Neuronal stem cell (in vitro differentiated cells): Measurements from ENCODE around the gene RASGRF2.

ENCODE experiments used
- DNase-seq: peaks from one replicate; pipeline ENCODE4 v3.0.0-alpha.2; 2013; ENCODE audit warnings: low spot score
- H2AFZ ChIP-seq: one replicate; pipeline ENCODE4 v1.6.1; 2013; ENCODE audit warnings: mild to moderate bottlenecking, low read length, inconsistent platforms
- H2AK5ac ChIP-seq: 2 replicates; pipeline ENCODE4 v1.6.1; 2013; ENCODE audit warnings: low read depth, mild to moderate bottlenecking, inconsistent platforms, low read length, moderate library complexity, mixed read lengths
- H2BK120ac ChIP-seq: 2 replicates; pipeline ENCODE4 v1.6.1; 2013; ENCODE audit warnings: low read depth, mild to moderate bottlenecking, inconsistent platforms, low read length, moderate library complexity, mixed read lengths
- H2BK12ac ChIP-seq: one replicate; pipeline ENCODE4 v1.6.1; 2013; ENCODE audit warnings: low read length, inconsistent platforms
- H2BK15ac ChIP-seq: 2 replicates; pipeline ENCODE4 v1.6.1; 2013; ENCODE audit warnings: mild to moderate bottlenecking, low read length, inconsistent platforms, mixed read lengths
- H2BK5ac ChIP-seq: one replicate; pipeline ENCODE4 v1.6.1; 2013; ENCODE audit warnings: inconsistent platforms, mild to moderate bottlenecking, low read length, moderate library complexity
- H3K14ac ChIP-seq: one replicate; pipeline ENCODE4 v1.6.1; 2013; ENCODE audit warnings: low read length, inconsistent platforms
- H3K18ac ChIP-seq: 2 replicates; pipeline ENCODE4 v1.6.1; 2013; ENCODE audit warnings: low read length, inconsistent platforms
- H3K23ac ChIP-seq: 2 replicates; pipeline ENCODE4 v1.6.1; 2013; ENCODE audit warnings: low read depth, mild to moderate bottlenecking, mixed read lengths, low read length, inconsistent platforms; ENCODE audit not compliant: poor library complexity
- H3K27ac ChIP-seq: replicated peaks from 3 replicates; pipeline ENCODE4 v1.5.1; 2013; ENCODE audit warnings: low read length, inconsistent platforms
- H3K27me3 ChIP-seq, 3 experiments: 2 replicates each; pipeline ENCODE4 v1.6.1; 2013; ENCODE audit warnings: low read length in 3 of 3, mild to moderate bottlenecking in 2 of 3, inconsistent platforms in 1 of 3, low read depth in 1 of 3, mixed read lengths in 1 of 3, moderate library complexity in 1 of 3; ENCODE audit not compliant: control insufficient read depth in 3 of 3, insufficient read depth in 3 of 3
- H3K36me3 ChIP-seq, 2 donors: replicated peaks in 1 of 2; 2 replicates each; pipeline ENCODE4 v1.6.1; 2013; ENCODE audit warnings: low read length in 2 of 2; ENCODE audit not compliant: control insufficient read depth in 2 of 2, insufficient read depth in 2 of 2
- H3K4ac ChIP-seq: 2 replicates; pipeline ENCODE4 v1.6.1; 2013; ENCODE audit warnings: inconsistent platforms, mild to moderate bottlenecking, low read length, moderate library complexity
- H3K4me1 ChIP-seq, 2 donors: 1 replicate in 1 of 2; 2 replicates in 1 of 2; pipeline ENCODE4 v1.6.1; 2013; ENCODE audit warnings: low read length in 2 of 2, low read depth in 1 of 2; ENCODE audit not compliant: control insufficient read depth in 2 of 2, insufficient read depth in 1 of 2
- H3K4me2 ChIP-seq: one replicate; pipeline ENCODE4 v1.6.1; 2013; ENCODE audit warnings: mild to moderate bottlenecking, low read length, inconsistent platforms; ENCODE audit not compliant: insufficient read depth, poor library complexity, severe bottlenecking
- H3K4me3 ChIP-seq, 2 donors: 2 replicates each; pipeline ENCODE4 v1.5.1; 2013; ENCODE audit warnings: low read length in 2 of 2, mild to moderate bottlenecking in 2 of 2, inconsistent platforms in 1 of 2, moderate library complexity in 1 of 2
- H3K79me1 ChIP-seq: one replicate; pipeline ENCODE4 v1.6.1; 2013; ENCODE audit warnings: low read depth, mild to moderate bottlenecking, inconsistent platforms, low read length, moderate library complexity
- H3K9ac ChIP-seq: one replicate; pipeline ENCODE4 v1.6.1; 2013; ENCODE audit warnings: mild to moderate bottlenecking, low read depth, low read length, inconsistent platforms; ENCODE audit not compliant: poor library complexity
- H3K9me3 ChIP-seq, 2 donors: replicated peaks in 1 of 2; 2 replicates each; pipeline versions ENCODE3 to v1.6.1; 2013; ENCODE audit warnings: low read length in 2 of 2, mild to moderate bottlenecking in 2 of 2, inconsistent platforms in 1 of 2, low read depth in 1 of 2, mixed read lengths in 1 of 2, moderate library complexity in 1 of 2; ENCODE audit not compliant: control insufficient read depth in 2 of 2, insufficient read depth in 1 of 2
- H4K8ac ChIP-seq: one replicate; pipeline ENCODE4 v1.6.1; 2013; ENCODE audit warnings: low read depth, mild to moderate bottlenecking, inconsistent platforms, low read length, moderate library complexity
- H4K91ac ChIP-seq: one replicate; pipeline ENCODE4 v1.6.1; 2013; ENCODE audit warnings: low read length, low read depth, mild to moderate bottlenecking, inconsistent platforms; ENCODE audit not compliant: poor library complexity
- WGBS, 2 donors: extraction: QIAGEN DNeasy Blood & Tissue Kit; methylation state at CpG; one replicate each; pipeline ENCODE4 v1.1.7; 2013; ENCODE audit warnings: missing lambda C conversion rate in 2 of 2, mixed read lengths in 1 of 2; ENCODE audit not compliant: insufficient read length in 2 of 2, insufficient replicate concordance in 1 of 2; ENCODE audit errors: extremely low coverage in 2 of 2; 5-methylcytosine and 5-hydroxymethylcytosine counted together

RASGRF2 gene

GRCh38 chr5:81225463-81225862 lies 265.3 kb downstream of the RASGRF2 start:
- Histone ChIP-seq H3K18ac (no peak overlapping the region), H2AFZ (no peak overlapping the region), H3K4me3 (no peak overlapping the region), H2BK15ac (no peak overlapping the region), H3K27ac (no peak overlapping the region), H2AK5ac (no peak overlapping the region), H2BK5ac (no peak overlapping the region), H4K8ac (no peak overlapping the region), H3K79me1 (no peaks in the 10 kb centered on the region), H3K23ac (no peak overlapping the region), H2BK120ac (no peak overlapping the region), H3K4me2 (no peak overlapping the region), H2BK12ac (no peak overlapping the region), H3K9me3 (no peaks in the 10 kb centered on the region), H3K36me3 (no peaks in the 10 kb centered on the region), H3K14ac (no peak overlapping the region), H3K9ac (no peak overlapping the region), H3K27me3 (peaks cover 0 to 2% (median 0%) of the 10 kb centered on the region in 3 experiments), H4K91ac (no peak overlapping the region), H3K4ac (no peak overlapping the region), H3K4me1 (no peaks in the 10 kb centered on the region)
- no peak for DNase-seq
- WGBS, 2 donors, result 100% methylated on average over 1 of the region's 8 CpGs

DNA sequence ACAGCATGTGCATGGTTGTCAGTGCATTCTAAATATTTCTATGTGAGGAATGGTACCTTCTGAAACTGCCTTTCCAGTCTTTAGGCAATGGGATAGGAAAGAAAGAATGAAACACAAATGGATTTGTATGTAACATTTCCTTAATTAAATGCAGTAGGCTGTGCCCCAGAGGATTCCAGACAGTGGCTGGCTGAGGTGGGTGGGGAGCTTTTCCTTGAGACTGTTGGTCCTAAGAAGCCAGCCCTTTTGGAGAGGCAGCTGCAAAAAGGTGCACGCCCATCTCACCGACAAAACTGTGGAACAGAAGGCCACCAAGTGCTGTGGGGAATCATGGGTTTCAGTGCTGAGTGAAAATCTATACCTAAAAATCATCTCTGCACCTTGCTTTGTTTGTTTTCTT lies 266.1 kb downstream of the RASGRF2 start:
- Histone ChIP-seq H3K9ac (no peak overlapping the region), H2BK120ac (no peak overlapping the region), H3K4ac (no peak overlapping the region), H3K4me3 (no peak overlapping the region), H3K36me3 (no peaks in the 10 kb centered on the region), H3K27ac (no peak overlapping the region), H3K4me1 (no peaks in the 10 kb centered on the region), H3K9me3 (no peaks in the 10 kb centered on the region), H3K18ac (no peak overlapping the region), H4K8ac (no peak overlapping the region), H3K27me3 (peaks cover 0 to 2% (median 0%) of the 10 kb centered on the region in 3 experiments), H2AFZ (no peak overlapping the region), H3K4me2 (no peak overlapping the region), H2BK5ac (no peak overlapping the region), H4K91ac (no peak overlapping the region), H3K14ac (no peak overlapping the region), H2BK12ac (peak overlapping the region; percentile 4), H3K23ac (no peak overlapping the region), H2BK15ac (no peak overlapping the region), H2AK5ac (no peak overlapping the region), H3K79me1 (no peaks in the 10 kb centered on the region)
- DNase-seq, result no peak
- no CpG with 5 or more reads among the region's 2 CpGs for WGBS, 2 donors

GRCh38 chr5:81226949-81227348 lies 266.8 kb downstream of the RASGRF2 start:
- no peak overlapping the region for H2AK5ac ChIP-seq
- no CpG with 5 or more reads among the region's 1 CpG for WGBS, 2 donors
- H2BK120ac ChIP-seq, result no peak overlapping the region
- DNase-seq, result no peak
- no peak overlapping the region for H3K18ac ChIP-seq
- no peak overlapping the region for H3K14ac ChIP-seq
- H3K4me2 ChIP-seq, result no peak overlapping the region
- H2BK5ac ChIP-seq, result no peak overlapping the region
- H3K27me3 ChIP-seq, result peaks cover 0 to 2% (median 0%) of the 10 kb centered on the region in 3 experiments
- no peak overlapping the region for H4K91ac ChIP-seq
- no peak overlapping the region for H3K23ac ChIP-seq
- no peaks in the 10 kb centered on the region for H3K4me1 ChIP-seq
- no peak overlapping the region for H3K27ac ChIP-seq
- no peak overlapping the region for H3K4ac ChIP-seq
- no peaks in the 10 kb centered on the region for H3K36me3 ChIP-seq
- H4K8ac ChIP-seq, result no peak overlapping the region
- H3K4me3 ChIP-seq, result no peak overlapping the region
- no peak overlapping the region for H2BK15ac ChIP-seq
- no peak overlapping the region for H3K9ac ChIP-seq
- no peak overlapping the region for H2AFZ ChIP-seq
- no peak overlapping the region for H2BK12ac ChIP-seq
- H3K9me3 ChIP-seq, result no peaks in the 10 kb centered on the region
- H3K79me1 ChIP-seq, result no peaks in the 10 kb centered on the region

- DNase-seq, result no peak
- H3K4me1 ChIP-seq, result no peaks in the 10 kb centered on the region
- no peak overlapping the region for H2BK15ac ChIP-seq
- H2BK120ac ChIP-seq, result no peak overlapping the region
- no peak overlapping the region for H3K4ac ChIP-seq
- H4K91ac ChIP-seq, result no peak overlapping the region
- peaks cover 0 to 2% (median 0%) of the 10 kb centered on the region in 3 experiments for H3K27me3 ChIP-seq
- no peaks in the 10 kb centered on the region for H3K9me3 ChIP-seq
- WGBS, 2 donors, result no CpG with 5 or more reads among the region's 4 CpGs
- no peak overlapping the region for H4K8ac ChIP-seq
- H3K23ac ChIP-seq, result no peak overlapping the region
- H3K18ac ChIP-seq, result no peak overlapping the region
- no peak overlapping the region for H2AK5ac ChIP-seq
- H3K4me2 ChIP-seq, result no peak overlapping the region
- H3K14ac ChIP-seq, result no peak overlapping the region
- no peaks in the 10 kb centered on the region for H3K36me3 ChIP-seq
- no peak overlapping the region for H3K9ac ChIP-seq
- H3K27ac ChIP-seq, result no peak overlapping the region
- H2AFZ ChIP-seq, result no peak overlapping the region
- no peak overlapping the region for H2BK5ac ChIP-seq
- H2BK12ac ChIP-seq, result no peak overlapping the region
- no peak overlapping the region for H3K4me3 ChIP-seq
- no peaks in the 10 kb centered on the region for H3K79me1 ChIP-seq
These were observed 267.9 kb downstream of the RASGRF2 start for GRCh38 chr5:81228084-81228483.
